GM19239 (cell line): Measurements from ENCODE around the gene SPAAR.
"Not testable (repeated sequence)": the region's sequence is repeated elsewhere in the genome, so short reads cannot be mapped to it uniquely, and the experiment has no call there.

Source experiments
- DNase-seq: peaks from one replicate; pipeline ENCODE4 v3.0.0; 2011; ENCODE audit warnings: low spot score; ENCODE audit not compliant: insufficient read length
- FAIRE-seq: peaks from 2 replicates; lab custom pipeline; 2011; peaks lifted over from hg19 to GRCh38; lab: Jason Lieb, UNC

Gene SPAAR, protein sequence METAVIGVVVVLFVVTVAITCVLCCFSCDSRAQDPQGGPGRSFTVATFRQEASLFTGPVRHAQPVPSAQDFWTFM

GRCh38 chr9:35909274-35909673, at the start of gene SPAAR:
Gene SPAAR (plus strand): TSS chr9:35909490. CDS start chr9:35910464, 974 bp downstream.
- DNase-seq (no peak), FAIRE-seq (no peak)

DNA sequence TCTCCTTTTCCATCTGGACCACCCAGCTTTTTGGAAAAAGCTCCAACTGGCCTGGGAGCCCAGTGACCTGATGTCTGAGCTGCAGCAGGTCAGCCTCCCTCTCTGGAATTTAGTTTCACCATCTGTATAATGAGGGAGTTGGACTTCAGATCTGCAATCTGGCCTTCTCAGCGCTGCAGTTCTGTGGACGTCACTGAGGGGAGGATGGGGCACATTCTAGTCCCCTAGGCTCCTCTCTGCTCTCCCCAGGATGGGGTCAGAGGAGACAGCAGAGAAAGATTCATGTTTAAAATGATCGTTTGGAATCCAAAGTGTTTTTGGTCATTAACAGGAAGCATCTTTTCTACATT, 49.3 kb upstream of the SPAAR start:
- FAIRE-seq (no peak), DNase-seq (no peak)

- no peak for DNase-seq
- FAIRE-seq = no peak
Measured at GRCh38 chr9:35861161-35861897, 48.0 kb upstream of the SPAAR start.

DNA sequence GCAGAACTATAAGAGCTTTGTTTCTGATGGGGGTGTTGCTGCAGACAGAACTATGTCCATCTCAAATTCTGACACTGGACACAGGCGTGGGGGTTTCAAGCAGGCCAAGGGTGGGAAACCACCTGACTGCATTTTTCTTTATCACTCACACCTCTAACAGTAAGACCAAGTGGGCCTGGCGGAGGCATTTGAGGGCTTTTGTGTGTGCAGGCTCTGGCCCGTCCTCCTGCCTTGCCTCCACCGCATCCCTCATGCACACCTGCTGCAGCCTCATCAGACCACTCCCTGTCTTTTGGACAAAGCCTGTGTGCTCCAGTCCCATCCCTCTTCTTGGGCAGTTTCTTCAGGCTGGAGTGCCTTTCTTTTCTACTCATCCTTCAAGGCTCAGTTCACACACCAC, 47.0 kb upstream of the SPAAR start:
- DNase-seq = no peak
- FAIRE-seq = no peak

DNA sequence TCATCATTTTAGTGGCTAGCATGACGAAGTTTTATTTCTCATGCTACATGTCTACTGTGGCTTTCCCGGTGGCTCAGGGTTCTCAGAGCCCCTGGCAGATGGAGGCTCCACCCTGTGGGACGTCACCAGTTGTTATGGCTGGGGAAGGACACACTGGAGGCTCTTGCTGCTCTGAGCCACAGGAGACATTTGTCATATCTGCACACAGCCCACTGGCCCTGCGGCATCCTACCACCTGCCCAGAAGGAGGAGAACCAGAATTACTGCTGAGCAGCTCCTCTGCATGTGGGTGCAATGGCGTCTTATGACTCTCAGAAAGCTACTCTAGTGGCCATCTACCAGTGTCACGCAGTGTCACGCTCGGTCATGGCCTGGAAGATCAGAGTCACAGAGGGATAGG, 45.7 kb upstream of the SPAAR start:
- DNase-seq (no peak), FAIRE-seq (no peak)

DNA sequence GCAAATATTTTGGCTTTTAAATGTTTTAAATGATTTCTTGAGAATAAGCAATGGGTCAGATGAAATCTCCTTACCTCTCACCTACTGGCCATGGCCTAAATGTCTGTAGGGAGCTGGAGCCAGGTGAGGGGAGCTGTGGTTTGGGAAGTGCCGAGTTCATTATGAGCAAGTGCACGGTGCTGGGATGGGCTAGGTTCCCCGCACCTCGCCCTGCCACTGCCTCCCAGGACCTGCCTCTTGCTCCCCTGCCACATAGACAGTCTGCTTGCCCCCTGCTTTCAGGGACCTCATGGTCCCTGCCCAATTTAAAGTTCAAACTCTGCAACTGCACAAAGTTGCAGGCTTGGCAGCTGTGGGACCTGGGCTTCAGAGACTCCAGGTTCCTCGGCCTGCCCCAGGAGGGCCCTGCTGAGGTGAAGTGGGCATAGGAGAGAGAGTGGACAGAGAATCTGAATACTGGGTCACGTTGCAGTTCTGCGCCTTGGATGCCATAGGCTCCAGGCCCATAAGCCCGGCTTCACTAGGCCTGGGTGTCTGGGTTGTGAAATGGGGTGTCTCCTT, 44.5 kb upstream of the SPAAR start:
- DNase-seq (no peak), FAIRE-seq (no peak)

GRCh38 chr9:35867538-35867937, 41.8 kb upstream of the SPAAR start:
- no peak for DNase-seq
- no peak for FAIRE-seq

DNA sequence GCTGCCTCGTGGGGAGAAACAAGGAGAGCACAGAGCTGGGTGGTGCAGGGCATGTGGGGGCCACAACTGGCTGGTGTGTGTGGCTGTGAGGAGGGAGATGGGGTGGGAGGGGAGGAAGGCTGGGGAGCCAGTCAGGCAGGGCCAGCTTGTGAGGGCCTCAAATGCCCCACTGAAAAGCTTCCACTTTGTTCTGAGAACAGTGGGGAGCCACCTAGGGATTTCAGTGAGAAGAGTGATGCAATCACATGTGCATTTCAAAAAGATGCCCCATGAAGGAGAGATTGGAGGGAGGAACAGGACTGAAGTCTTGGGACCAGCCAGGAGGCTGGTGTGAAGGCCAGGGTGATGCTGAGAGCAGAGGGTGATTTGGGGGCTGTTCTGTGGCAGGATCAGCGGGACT, 40.4 kb upstream of the SPAAR start:
- no peak for DNase-seq
- no peak for FAIRE-seq

GRCh38 chr9:35869621-35870216, 39.6 kb upstream of the SPAAR start:
- FAIRE-seq = no peak

DNA sequence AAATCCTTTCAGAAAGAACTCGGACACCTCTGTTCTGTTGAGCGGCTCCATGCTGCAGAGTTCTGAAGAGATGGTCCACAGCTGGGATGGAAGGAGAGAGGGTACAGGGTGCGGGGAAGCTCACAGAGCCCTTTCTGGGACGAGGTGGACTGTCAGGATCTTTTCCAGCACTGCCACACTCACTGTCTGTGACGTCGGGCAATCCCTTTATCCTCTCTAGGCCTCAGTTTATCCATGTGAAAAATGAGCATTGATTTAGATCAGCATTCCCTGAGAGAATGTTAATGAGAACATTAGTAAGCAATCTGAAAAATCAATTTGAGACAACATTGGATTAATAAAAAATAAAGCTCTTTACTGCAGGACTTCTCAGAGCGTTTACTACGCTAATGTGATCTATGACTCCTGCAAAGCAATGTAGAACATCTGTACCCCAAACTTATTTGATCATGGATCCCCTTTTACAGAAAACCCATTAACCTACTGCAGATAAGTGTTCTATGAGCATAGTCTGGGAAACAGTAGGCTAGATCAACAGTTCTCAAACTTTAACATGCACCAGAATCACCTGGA, 38.9 kb upstream of the SPAAR start, which contains the start of gene OR13J1:
Gene OR13J1 (minus strand): TSS at position 51 of the 573 bp plus-strand sequence. CDS start 0 bp downstream, at position 51.
- no peak for DNase-seq
- FAIRE-seq = no peak

More at GRCh38 chr9:35869621-35870216, 39.6 kb upstream of the SPAAR start:
- DNase-seq = no peak

- DNase-seq (no peak), FAIRE-seq (no peak)
Measured at GRCh38 chr9:35871545-35871944, 37.7 kb upstream of the SPAAR start.

GRCh38 chr9:35872505-35872904, 36.8 kb upstream of the SPAAR start:
- FAIRE-seq = no peak

DNA sequence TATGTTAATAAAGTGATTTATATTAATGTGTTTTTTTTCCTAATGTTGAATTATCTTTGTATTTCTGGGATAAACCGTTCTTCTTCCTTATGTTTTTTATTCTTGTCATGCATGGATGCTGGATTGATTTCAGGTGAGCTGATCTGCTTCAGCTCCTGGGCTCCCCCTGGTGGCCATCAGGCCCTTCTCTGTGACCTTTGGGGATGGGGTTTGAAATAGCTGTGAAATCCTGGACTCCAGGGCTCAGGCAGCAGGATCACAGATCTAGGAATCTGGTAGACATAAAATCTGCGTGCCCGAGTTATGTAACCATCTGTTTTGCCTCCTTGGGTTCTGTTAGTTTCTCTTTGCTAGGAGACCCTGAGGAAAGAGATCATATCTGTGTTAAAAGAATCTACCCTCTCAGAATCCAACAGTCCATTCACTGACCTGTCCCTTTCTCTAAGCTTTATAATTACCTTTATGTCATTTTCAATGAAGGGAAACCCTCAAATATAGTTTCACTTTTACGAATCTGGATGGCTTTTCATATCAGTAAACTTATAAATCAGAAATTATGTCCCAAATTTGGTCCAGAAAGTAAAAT, 26.9 kb upstream of the SPAAR start:
- peak; percentile 65 for DNase-seq
- FAIRE-seq = peak; percentile 95

More at GRCh38 chr9:35872505-35872904, 36.8 kb upstream of the SPAAR start:
- DNase-seq = no peak

DNA sequence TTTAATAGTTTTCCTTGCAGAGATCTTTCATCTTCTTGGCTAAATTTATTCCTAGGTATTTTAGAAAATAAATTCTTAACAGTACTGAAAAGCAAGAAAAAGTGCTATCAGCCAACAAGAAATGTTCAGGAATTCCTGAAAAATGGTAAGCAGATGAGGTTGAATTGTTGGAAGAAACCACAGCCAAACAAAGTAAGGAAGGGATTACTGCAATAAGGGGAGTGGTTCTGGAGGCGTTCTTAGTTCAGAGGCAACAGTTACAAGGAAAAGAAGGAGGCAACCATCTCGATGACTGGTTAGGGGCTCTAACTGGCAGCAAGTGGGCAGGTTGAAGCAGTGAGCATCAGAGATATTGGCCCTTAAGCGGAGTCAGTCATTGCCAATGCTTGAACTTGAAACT, 26.3 kb upstream of the SPAAR start:
- no peak for FAIRE-seq
- no peak for DNase-seq

DNA sequence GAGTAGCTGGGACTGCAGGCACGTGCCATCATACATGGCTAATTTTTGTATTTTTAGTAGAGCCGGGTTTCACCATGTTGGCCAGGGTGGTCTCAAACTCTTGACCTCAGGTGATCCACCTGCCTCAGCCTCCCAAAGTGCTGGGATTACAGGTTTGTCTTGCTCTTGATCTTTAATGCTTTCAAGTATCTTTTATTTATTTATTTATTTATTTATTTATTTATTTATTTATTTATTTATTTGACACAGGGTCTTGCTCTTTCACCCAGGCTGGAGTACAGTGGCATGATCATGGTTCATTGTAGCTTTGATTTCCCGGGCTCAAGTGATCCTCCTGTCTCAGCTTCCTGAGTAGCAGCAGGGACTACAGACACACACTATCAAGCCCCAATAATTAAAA, 24.4 kb upstream of the SPAAR start:
- not testable (repeated sequence) for DNase-seq, FAIRE-seq

- FAIRE-seq = no peak
Measured at GRCh38 chr9:35891646-35892045, 17.6 kb upstream of the SPAAR start.

GRCh38 chr9:35892051-35892450, 17.2 kb upstream of the SPAAR start:
- FAIRE-seq = no peak

More at GRCh38 chr9:35891646-35892045, 17.6 kb upstream of the SPAAR start:
- no peak for DNase-seq

GRCh38 chr9:35896570-35896969, 12.7 kb upstream of the SPAAR start:
- DNase-seq = no peak
- FAIRE-seq = no peak

More at GRCh38 chr9:35892051-35892450, 17.2 kb upstream of the SPAAR start:
- DNase-seq = no peak

GRCh38 chr9:35897376-35898099, 11.8 kb upstream of the SPAAR start:
- DNase-seq, FAIRE-seq: not testable (repeated sequence)

DNA sequence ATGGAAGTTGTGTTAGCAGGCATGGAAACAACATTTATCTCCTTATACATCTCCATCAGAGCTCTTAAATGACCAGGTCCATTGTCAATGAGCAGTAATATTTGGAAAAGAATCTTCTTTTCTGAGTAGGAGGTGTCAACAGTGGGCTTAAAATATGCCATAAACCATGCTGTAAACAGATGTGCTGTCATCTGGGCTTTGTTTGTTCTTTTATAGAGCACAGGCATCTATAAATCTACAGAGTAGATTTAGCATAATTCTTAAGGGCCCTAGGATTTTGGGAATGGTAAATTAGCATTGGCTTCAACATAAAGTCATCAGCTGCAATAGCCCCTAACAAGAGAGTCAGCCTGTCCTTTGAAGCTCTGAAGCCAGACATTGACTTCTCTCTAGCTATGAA, 11.0 kb upstream of the SPAAR start:
- FAIRE-seq (no peak), DNase-seq (no peak)
